Tibial nerve (tissue), 3 donors: ENCODE data around the gene TMPRSS11F.
"Not testable (repeated sequence)": the region's sequence is repeated elsewhere in the genome, so short reads cannot be mapped to it uniquely, and the experiment has no call there.

Experiments
- POLR2A ChIP-seq, 2 donors: fragments of 450-650 bp; IDR thresholded peaks; one replicate each; pipeline ENCODE4 v1.6.1; 2017; ENCODE audit warnings: antibody characterized with exemption in 2 of 2, mild to moderate bottlenecking in 2 of 2, moderate library complexity in 2 of 2
- TF ChIP-seq, protein P1 (sequence below), 5 experiments: fragments of 200-600 bp in 3 of 5; fragments of 450-650 bp in 2 of 5; sonication (generic) in 3 of 5; IDR thresholded peaks; one replicate each; pipeline ENCODE4 v1.5.1; 2016 to 2019; ENCODE audit warnings: antibody characterized with exemption in 5 of 5, mild to moderate bottlenecking in 3 of 5, moderate library complexity in 2 of 5

DNA sequence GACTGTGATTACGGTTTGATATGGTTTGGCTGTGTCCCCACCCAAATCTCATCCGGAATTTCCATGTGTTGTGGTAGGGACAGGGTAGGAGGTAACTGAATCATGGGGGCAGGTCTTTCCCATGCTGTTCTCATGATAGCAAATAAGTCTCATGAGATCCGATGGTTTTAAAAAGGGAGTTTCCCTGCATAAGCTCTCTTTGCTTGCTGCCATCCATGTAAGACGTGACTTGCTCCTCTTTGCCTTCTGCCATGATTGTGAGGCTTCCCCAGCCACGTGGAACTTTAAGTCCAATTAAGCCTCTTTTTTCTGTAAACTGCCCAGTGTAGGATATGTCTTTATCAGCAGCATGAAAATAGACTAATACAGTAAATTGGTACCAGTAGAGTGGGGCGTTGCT, 42.5 kb upstream of the TMPRSS11F start:
- TF ChIP-seq, protein P1, sequence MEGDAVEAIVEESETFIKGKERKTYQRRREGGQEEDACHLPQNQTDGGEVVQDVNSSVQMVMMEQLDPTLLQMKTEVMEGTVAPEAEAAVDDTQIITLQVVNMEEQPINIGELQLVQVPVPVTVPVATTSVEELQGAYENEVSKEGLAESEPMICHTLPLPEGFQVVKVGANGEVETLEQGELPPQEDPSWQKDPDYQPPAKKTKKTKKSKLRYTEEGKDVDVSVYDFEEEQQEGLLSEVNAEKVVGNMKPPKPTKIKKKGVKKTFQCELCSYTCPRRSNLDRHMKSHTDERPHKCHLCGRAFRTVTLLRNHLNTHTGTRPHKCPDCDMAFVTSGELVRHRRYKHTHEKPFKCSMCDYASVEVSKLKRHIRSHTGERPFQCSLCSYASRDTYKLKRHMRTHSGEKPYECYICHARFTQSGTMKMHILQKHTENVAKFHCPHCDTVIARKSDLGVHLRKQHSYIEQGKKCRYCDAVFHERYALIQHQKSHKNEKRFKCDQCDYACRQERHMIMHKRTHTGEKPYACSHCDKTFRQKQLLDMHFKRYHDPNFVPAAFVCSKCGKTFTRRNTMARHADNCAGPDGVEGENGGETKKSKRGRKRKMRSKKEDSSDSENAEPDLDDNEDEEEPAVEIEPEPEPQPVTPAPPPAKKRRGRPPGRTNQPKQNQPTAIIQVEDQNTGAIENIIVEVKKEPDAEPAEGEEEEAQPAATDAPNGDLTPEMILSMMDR (IDR thresholded peaks at IDR 0.05) = not testable (repeated sequence)
- not testable (repeated sequence) for TF ChIP-seq POLR2A (IDR thresholded peaks at IDR 0.05)
